Vagina (tissue), 2 donors: Measurements from ENCODE around the gene TMEM131L.

Experiments used
- POLR2A ChIP-seq, 2 donors: fragments of 450-650 bp; IDR thresholded peaks; one replicate each; pipeline ENCODE4 v1.6.1; 2017; ENCODE audit warnings: antibody characterized with exemption in 2 of 2, mild to moderate bottlenecking in 2 of 2, moderate library complexity in 2 of 2
- POLR2AphosphoS5 ChIP-seq, 2 donors: sonication (generic); formaldehyde crosslinking; IDR thresholded peaks; one replicate each; pipeline ENCODE4 v1.9.0; 2017; ENCODE audit warnings: antibody characterized with exemption in 2 of 2, mild to moderate bottlenecking in 2 of 2, low read depth in 1 of 2; ENCODE audit not compliant: insufficient read depth in 1 of 2
- TF ChIP-seq, protein P1 (sequence below), 3 experiments: fragments of 450-650 bp in 2 of 3; fragments of 200-600 bp in 1 of 3; sonication (generic) in 1 of 3; IDR thresholded peaks; one replicate each; pipeline ENCODE4 v1.5.1; 2017 to 2019; ENCODE audit warnings: antibody characterized with exemption in 3 of 3, mild to moderate bottlenecking in 2 of 3, moderate library complexity in 2 of 3

- TF ChIP-seq POLR2A (IDR thresholded peaks at IDR 0.05) (no peak), POLR2AphosphoS5 (IDR thresholded peaks at IDR 0.05; ENCODE audit: insufficient read depth in 1 of 2, low read depth in 1 of 2) (no peak)
- TF ChIP-seq, protein P1, sequence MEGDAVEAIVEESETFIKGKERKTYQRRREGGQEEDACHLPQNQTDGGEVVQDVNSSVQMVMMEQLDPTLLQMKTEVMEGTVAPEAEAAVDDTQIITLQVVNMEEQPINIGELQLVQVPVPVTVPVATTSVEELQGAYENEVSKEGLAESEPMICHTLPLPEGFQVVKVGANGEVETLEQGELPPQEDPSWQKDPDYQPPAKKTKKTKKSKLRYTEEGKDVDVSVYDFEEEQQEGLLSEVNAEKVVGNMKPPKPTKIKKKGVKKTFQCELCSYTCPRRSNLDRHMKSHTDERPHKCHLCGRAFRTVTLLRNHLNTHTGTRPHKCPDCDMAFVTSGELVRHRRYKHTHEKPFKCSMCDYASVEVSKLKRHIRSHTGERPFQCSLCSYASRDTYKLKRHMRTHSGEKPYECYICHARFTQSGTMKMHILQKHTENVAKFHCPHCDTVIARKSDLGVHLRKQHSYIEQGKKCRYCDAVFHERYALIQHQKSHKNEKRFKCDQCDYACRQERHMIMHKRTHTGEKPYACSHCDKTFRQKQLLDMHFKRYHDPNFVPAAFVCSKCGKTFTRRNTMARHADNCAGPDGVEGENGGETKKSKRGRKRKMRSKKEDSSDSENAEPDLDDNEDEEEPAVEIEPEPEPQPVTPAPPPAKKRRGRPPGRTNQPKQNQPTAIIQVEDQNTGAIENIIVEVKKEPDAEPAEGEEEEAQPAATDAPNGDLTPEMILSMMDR (IDR thresholded peaks at IDR 0.05) = no peak
These were observed 66.5 kb downstream of the TMEM131L start for GRCh38 chr4:153532636-153533035.
